ENCODE results near the gene NDUFV2. TPM values are rescaled to one million over a fixed set of nuclear protein-coding genes. Genes with fewer than 3 reads are reported as not detected.

NDUFV2 gene
- total RNA-seq, 3 donors from 2014 or later (not counting 1 experiment from before 2014, with no cell fraction given): 137 to 188 (median 154) TPM

GRCh38 chr18:9096685-9097084 is 5.8 kb upstream of the NDUFV2 start:
- Histone ChIP-seq H3K4me3 (ENCODE audit: low read length) (no peak overlapping the region), H3K9me3 (ENCODE audit: control insufficient read depth, insufficient read depth, low read length) (no peaks in the 10 kb centered on the region), H3K36me3 (ENCODE audit: control insufficient read depth, insufficient read depth, low read length) (no peaks in the 10 kb centered on the region), H3K4me1 (ENCODE audit: control insufficient read depth, insufficient read depth, low read length) (peaks cover 4% of the 10 kb centered on the region), H3K27me3 (ENCODE audit: control insufficient read depth, insufficient read depth, low read length) (no peaks in the 10 kb centered on the region), H3K27ac (ENCODE audit: low read length) (no peak overlapping the region)
- H3K27me3 Mint-ChIP-seq (ENCODE audit: low read depth in 2 of 2): no peaks in the 10 kb centered on the region
- DNase-seq (no peak), ATAC-seq (no peak)
- 67% methylated on average over 1 of the region's 2 CpGs for WGBS (ENCODE audit: insufficient coverage)
- peaks cover 12 to 14% of the 10 kb centered on the region in 2 donors for H3K4me1 Mint-ChIP-seq
- H3K9me3 Mint-ChIP-seq: no peaks in the 10 kb centered on the region
- H3K4me3 Mint-ChIP-seq: no peak overlapping the region
- intact Hi-C loops (cut with micrococcal nuclease): no loop called here
- no peaks in the 10 kb centered on the region for H3K36me3 Mint-ChIP-seq
- TF ChIP-seq CTCF (IDR thresholded peaks at IDR 0.05): no peak
- no peak overlapping the region for H3K27ac Mint-ChIP-seq

GRCh38 chr18:9097349-9097748 is 5.2 kb upstream of the NDUFV2 start:
- Mint-ChIP-seq H3K4me3 (no peak overlapping the region), H3K9me3 (no peaks in the 10 kb centered on the region), H3K27me3 (ENCODE audit: low read depth in 2 of 2) (no peaks in the 10 kb centered on the region), H3K36me3 (no peaks in the 10 kb centered on the region), H3K27ac (no peak overlapping the region), H3K4me1 (peaks cover 18 to 20% of the 10 kb centered on the region in 2 donors)
- H3K27me3 ChIP-seq (ENCODE audit: control insufficient read depth, insufficient read depth, low read length): no peaks in the 10 kb centered on the region
- intact Hi-C loops (cut with micrococcal nuclease): no loop called here
- no peaks in the 10 kb centered on the region for H3K36me3 ChIP-seq (ENCODE audit: control insufficient read depth, insufficient read depth, low read length)
- 88% methylated on average over 2 of the region's 2 CpGs for WGBS (ENCODE audit: insufficient coverage)
- no peak for DNase-seq
- no peak for TF ChIP-seq CTCF (IDR thresholded peaks at IDR 0.05)
- H3K27ac ChIP-seq (ENCODE audit: low read length): no peak overlapping the region
- H3K9me3 ChIP-seq (ENCODE audit: control insufficient read depth, insufficient read depth, low read length): no peaks in the 10 kb centered on the region
- H3K4me1 ChIP-seq (ENCODE audit: control insufficient read depth, insufficient read depth, low read length): peaks cover 4% of the 10 kb centered on the region
- ATAC-seq: no peak
- H3K4me3 ChIP-seq (ENCODE audit: low read length): no peak overlapping the region

- H3K4me1 Mint-ChIP-seq: peaks cover 42 to 43% of the 10 kb centered on the region in 2 donors
Observed at GRCh38 chr18:9100796-9101195, 1.7 kb upstream of the NDUFV2 start.

More at GRCh38 chr18:9100796-9101195, 1.7 kb upstream of the NDUFV2 start:
- ATAC-seq: no peak
- Histone ChIP-seq H3K27ac (ENCODE audit: low read length) (no peak overlapping the region), H3K4me1 (ENCODE audit: control insufficient read depth, insufficient read depth, low read length) (peaks cover 6% of the 10 kb centered on the region), H3K27me3 (ENCODE audit: control insufficient read depth, insufficient read depth, low read length) (no peaks in the 10 kb centered on the region), H3K36me3 (ENCODE audit: control insufficient read depth, insufficient read depth, low read length) (peaks cover 2% of the 10 kb centered on the region), H3K4me3 (ENCODE audit: low read length) (no peak overlapping the region), H3K9me3 (ENCODE audit: control insufficient read depth, insufficient read depth, low read length) (no peaks in the 10 kb centered on the region)
- intact Hi-C loops (cut with micrococcal nuclease): loop anchor here (5.0 to 10.0 kb wide), 2 partner anchors 377 to 814 kb away; partner anchors contain the start of genes RALBP1 and VAPA
- peak overlapping the region; percentile 70 to 85 for H3K27ac Mint-ChIP-seq
- WGBS (ENCODE audit: insufficient coverage): 100% methylated on average over 3 of the region's 3 CpGs
- no peaks in the 10 kb centered on the region for H3K27me3 Mint-ChIP-seq (ENCODE audit: low read depth in 2 of 2)
- H3K4me3 Mint-ChIP-seq: peak overlapping the region; percentile 63
- no peak for DNase-seq
- no peaks in the 10 kb centered on the region for H3K9me3 Mint-ChIP-seq
- H3K36me3 Mint-ChIP-seq: no peaks in the 10 kb centered on the region
- no peak for TF ChIP-seq CTCF (IDR thresholded peaks at IDR 0.05)

All from natural killer cell (primary cell).